BE2C (cell line): ENCODE data around the gene MYO18A.

Experiments
- DNase-seq: peaks from one replicate; pipeline ENCODE4 v3.0.0-alpha.2; 2020
- H3K27me3 ChIP-seq: fragments of 250-450 bp; sonication (Bioruptor Pico); 2 replicates; pipeline ENCODE4 v1.5.1; 2020; ENCODE audit warnings: mild to moderate bottlenecking
- H3K36me3 ChIP-seq: fragments of 250-450 bp; sonication (Bioruptor Pico); 2 replicates; pipeline ENCODE4 v1.5.1; 2020; ENCODE audit warnings: mild to moderate bottlenecking
- H3K4me1 ChIP-seq: fragments of 250-450 bp; sonication (Bioruptor Pico); 2 replicates; pipeline ENCODE4 v1.5.1; 2020
- H3K4me3 ChIP-seq: 2 replicates; pipeline ENCODE4 v1.5.1; 2011; ENCODE audit warnings: low read depth, low read length
- H3K9me3 ChIP-seq: fragments of 250-450 bp; sonication (Bioruptor Pico); 2 replicates; pipeline ENCODE4 v1.5.1; 2020
- TF ChIP-seq, protein P1 (sequence below): IDR thresholded peaks from 2 replicates; pipeline ENCODE4 v1.5.1; 2012; ENCODE audit warnings: mild to moderate bottlenecking, low read depth, low read length

The MYO18A gene

DNA sequence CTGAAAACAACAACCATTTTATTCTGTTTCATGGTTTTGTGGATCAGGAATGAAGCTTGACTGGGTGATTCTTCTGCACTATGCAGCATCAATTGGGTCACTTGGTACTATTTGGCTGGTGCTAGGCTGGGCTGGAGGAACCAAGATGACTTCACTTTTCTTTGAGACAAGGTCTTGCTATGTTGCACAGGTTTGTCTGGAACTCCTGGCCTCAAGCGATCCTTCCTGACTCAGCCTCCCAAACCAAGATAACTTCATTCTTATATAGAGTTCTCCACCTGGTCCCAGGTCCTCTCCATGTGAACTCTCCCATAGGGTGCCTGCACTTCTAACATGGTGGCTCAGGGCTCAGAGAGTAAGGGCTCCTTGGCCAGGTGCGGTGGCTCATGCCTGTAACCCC is 139.1 kb downstream of the MYO18A start:
- peaks cover 17% of the 10 kb centered on the region for H3K4me1 ChIP-seq
- TF ChIP-seq, protein P1, sequence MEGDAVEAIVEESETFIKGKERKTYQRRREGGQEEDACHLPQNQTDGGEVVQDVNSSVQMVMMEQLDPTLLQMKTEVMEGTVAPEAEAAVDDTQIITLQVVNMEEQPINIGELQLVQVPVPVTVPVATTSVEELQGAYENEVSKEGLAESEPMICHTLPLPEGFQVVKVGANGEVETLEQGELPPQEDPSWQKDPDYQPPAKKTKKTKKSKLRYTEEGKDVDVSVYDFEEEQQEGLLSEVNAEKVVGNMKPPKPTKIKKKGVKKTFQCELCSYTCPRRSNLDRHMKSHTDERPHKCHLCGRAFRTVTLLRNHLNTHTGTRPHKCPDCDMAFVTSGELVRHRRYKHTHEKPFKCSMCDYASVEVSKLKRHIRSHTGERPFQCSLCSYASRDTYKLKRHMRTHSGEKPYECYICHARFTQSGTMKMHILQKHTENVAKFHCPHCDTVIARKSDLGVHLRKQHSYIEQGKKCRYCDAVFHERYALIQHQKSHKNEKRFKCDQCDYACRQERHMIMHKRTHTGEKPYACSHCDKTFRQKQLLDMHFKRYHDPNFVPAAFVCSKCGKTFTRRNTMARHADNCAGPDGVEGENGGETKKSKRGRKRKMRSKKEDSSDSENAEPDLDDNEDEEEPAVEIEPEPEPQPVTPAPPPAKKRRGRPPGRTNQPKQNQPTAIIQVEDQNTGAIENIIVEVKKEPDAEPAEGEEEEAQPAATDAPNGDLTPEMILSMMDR = no peak
- H3K36me3 ChIP-seq = no peaks in the 10 kb centered on the region
- no peak for DNase-seq
- no peaks in the 10 kb centered on the region for H3K9me3 ChIP-seq
- H3K27me3 ChIP-seq = no peaks in the 10 kb centered on the region
- no peak overlapping the region for H3K4me3 ChIP-seq

DNA sequence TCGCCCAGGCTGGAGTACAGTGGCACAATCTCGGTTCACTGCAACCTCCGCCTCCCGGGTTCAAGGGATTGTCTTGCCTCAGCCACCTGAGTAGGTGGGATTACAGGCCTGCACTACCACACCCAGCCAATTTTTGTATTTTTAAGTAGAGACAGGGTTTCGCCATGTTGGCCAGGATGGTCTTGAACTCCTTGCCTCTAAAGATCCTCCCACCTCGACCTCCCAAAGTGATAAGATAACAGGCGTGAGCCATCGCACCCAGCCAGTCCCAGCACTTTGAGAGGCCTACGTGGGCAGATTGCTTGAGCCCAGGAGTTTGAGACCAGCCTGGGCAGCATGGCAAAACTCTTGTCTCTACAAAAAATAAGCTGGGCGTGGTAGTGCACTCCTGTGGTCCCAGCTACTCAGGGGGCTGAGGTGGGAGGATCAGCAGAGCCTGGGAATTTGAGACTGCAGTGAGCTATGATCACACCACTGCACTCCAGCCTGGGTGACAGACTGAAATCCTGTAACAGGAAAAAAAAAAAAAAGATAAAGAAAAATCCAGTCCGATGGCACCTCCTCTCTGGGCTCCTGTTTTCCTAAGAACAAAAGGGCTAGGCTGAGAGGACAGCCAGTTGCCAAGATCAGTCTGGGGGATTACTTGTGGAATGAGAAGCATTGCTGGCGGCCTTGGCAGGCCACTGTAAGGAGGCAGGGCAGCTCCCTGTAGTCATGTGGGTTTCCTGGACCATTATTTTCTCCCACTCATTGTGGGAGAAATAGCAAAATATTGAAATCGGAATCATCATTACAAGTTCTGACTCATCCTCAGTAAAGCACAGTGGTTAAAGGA is 140.2 kb downstream of the MYO18A start:
- no peaks in the 10 kb centered on the region for H3K9me3 ChIP-seq
- no peak for DNase-seq
- H3K36me3 ChIP-seq = no peaks in the 10 kb centered on the region
- H3K27me3 ChIP-seq = no peaks in the 10 kb centered on the region
- TF ChIP-seq, protein P1 = no peak
- H3K4me3 ChIP-seq = no peak overlapping the region
- H3K4me1 ChIP-seq = peaks cover 17% of the 10 kb centered on the region

DNA sequence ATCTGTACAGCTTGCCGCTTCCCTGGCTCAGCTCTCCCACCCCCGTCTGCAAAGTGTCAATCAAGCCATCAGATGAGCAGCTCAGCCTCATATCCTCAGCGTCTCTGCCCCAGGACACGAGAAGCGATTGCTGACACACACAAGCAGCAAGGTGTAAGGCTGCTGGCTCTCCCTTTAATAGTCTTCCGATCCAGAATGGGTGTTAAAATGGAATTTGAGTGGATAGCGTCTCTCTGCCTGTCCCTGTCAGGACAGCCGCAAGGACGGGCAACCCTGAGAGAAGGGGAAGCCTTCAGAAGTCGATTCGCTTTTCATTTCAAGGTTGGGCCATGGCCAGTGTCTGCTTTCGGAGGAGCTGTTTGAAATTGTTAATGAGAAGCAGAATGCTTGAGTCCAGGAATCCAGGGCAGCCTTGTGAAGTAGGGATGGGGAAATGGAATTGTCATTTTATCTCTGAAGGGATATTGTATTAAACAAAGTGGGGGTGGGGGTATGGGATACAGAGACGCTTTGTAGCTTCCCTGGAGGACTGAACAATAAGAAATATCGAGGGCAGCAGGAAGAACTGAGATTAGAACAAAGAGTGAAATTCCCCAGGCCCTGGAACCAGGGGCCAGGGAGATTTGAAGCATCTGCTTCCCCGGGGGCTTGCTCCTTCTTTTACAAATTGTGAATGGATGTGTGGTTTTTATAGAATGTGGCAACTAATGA is 142.0 kb downstream of the MYO18A start:
- TF ChIP-seq, protein P1 = no peak
- H3K4me3 ChIP-seq = peak overlapping the region; percentile 42
- no peaks in the 10 kb centered on the region for H3K9me3 ChIP-seq
- H3K4me1 ChIP-seq = peaks cover 11% of the 10 kb centered on the region
- no peak for DNase-seq
- no peaks in the 10 kb centered on the region for H3K36me3 ChIP-seq
- no peaks in the 10 kb centered on the region for H3K27me3 ChIP-seq

DNA sequence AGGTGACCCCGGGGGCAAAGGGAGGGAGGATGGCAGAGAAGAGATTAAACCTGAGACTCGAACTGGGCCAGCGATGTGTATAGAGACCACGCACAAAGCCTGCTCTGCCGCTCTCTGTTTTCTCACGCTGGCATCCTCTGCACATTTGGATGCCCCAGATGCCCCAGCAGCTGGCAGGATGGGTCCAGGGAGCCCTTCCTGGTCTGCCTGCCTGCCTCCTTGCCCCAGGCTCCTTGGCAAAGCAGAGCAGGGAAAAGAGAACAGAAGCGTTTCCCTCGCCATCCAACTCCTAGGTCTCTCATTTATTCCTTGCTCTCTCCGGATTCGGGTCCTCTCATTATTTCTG is 142.5 kb downstream of the MYO18A start:
- TF ChIP-seq, protein P1 = no peak
- Histone ChIP-seq H3K27me3 (no peaks in the 10 kb centered on the region), H3K9me3 (no peaks in the 10 kb centered on the region), H3K4me3 (peak overlapping the region; percentile 42), H3K36me3 (no peaks in the 10 kb centered on the region), H3K4me1 (peaks cover 6% of the 10 kb centered on the region)
- no peak for DNase-seq

DNA sequence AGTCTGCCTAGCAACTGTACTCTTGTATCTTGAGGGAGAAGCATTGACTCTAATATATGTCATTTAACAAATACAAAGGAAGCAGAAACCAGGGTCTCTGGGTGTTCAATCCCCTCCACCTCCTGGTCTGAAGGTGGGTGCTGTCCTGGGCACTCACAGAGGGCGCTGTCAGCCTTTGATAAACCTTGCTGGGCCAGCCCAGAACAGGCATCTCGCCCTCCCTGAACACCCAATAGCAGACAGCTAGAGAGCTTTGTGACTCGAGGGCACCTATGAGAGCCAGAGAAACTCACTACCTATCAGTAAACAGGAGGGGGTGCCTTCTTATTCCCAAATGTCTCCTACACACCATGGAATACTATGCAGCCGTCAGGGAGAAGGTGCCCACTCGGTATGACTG is 143.6 kb downstream of the MYO18A start:
- TF ChIP-seq, protein P1 = no peak
- no peak for DNase-seq
- Histone ChIP-seq H3K27me3 (no peaks in the 10 kb centered on the region), H3K9me3 (no peaks in the 10 kb centered on the region), H3K36me3 (no peaks in the 10 kb centered on the region), H3K4me3 (no peak overlapping the region), H3K4me1 (peaks cover 3% of the 10 kb centered on the region; the same call in 1 of the 2 replicates)

DNA sequence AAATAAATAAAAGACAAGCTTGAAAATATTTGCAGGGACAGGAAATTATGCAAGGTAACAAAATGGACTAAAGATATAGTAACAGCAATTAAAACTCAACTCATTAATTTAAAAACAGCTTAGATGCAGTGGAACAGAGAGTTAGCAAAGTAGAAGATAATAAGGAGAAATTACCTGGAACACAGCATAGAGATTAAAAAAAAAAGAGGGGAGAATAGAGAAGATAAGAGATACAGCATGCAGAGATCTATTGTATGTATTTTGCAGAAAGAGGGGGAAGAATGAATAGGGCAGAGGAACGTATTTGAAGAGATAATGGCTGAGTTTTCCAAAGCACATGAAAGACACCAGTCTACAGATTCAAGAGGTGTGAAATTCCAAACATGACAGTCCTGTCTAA is 145.7 kb downstream of the MYO18A start:
- peaks cover 3% of the 10 kb centered on the region; the same call in 1 of the 2 replicates for H3K4me1 ChIP-seq
- TF ChIP-seq, protein P1 = no peak

More for the DNA sequence above, 145.7 kb downstream of the MYO18A start:
- Histone ChIP-seq H3K9me3 (no peaks in the 10 kb centered on the region), H3K27me3 (no peaks in the 10 kb centered on the region), H3K4me3 (no peak overlapping the region), H3K36me3 (no peaks in the 10 kb centered on the region)
- DNase-seq = no peak
